RKO (cell line): ENCODE results near the gene INO80B.
"Not testable (repeated sequence)": the region's sequence is repeated elsewhere in the genome, so short reads cannot be mapped to it uniquely, and the experiment has no call there.

ENCODE experiments used
- DNase-seq: peaks from one replicate; pipeline ENCODE4 v3.0.0-alpha.2; 2016; ENCODE audit warnings: low spot score

Gene INO80B

DNA sequence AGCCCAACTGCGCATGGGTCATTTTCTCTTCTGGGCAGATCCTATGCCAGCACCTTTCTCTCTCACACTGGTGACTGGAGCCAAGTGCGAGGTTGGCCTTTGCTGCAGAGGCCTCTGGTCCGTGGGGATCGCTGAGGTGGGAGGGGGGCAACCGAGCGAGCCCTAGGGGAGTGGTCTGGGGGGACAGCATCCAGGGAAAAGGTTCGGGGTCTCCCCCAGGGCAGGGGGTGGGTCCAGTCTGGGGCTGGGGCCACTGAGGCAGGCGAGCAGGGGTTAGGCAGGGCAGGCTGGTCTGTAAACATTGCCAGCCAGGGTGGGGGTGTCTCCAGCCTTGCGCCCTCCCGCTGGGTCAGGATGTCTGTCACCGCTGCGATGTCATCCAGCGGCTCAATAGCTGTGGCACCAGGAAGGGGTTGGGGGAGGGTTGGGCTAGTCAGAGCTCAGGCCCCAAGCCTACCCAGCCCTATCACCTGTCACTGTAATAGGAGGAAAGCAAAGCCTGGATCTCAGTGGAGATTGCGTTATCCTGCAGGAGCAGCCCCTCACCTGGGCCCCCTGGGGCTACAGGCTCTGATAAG is 28.6 kb upstream of the INO80B start:
- DNase-seq, result no peak

DNA sequence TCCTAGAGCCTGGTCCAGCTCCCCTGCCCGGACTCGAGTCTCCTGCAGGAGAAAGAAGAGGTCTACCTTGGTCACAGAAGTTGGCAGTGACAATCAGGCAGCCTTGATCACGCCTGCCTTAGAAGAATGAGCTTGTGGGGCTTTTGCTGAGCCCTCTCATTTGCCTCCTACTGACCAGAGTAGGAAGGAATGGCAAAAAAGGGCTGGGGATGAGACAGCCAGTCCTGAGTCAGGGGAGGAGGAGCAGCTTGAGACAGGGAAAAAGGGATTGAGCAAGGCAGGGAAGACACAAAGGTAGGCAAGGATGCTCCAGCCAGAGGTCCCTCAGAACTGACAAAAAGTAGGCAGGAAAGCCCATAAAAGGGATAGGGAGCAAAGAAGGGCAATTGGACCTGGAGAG is 27.3 kb upstream of the INO80B start:
- DNase-seq, result peak; percentile 35

GRCh38 chr2:74428675-74429074 is 26.2 kb upstream of the INO80B start:
- DNase-seq, result no peak

GRCh38 chr2:74429487-74430451 is 25.1 kb upstream of the INO80B start:
- DNase-seq, result no peak

DNA sequence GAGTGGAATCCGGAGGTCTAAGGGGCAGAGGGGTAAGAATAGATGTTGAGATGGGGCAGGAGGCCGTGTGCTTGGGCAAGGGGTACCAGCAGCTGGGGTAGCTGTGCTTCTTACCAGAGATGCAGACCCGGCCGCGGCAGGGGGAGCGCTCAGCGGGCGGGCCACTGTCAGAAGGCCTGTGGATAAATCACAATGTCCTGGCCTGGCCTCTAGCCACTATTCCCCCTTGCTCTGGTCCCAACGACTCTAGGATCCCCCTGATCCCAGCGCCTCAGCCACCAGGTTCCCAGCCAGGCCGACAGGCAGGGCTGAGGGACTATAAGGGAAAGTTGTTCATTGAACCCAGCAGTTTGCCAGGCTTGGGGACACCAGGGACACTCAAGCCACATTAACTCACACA is 24.4 kb upstream of the INO80B start:
- DNase-seq, result no peak

GRCh38 chr2:74436111-74436805 is 18.6 kb upstream of the INO80B start:
- no peak for DNase-seq

DNA sequence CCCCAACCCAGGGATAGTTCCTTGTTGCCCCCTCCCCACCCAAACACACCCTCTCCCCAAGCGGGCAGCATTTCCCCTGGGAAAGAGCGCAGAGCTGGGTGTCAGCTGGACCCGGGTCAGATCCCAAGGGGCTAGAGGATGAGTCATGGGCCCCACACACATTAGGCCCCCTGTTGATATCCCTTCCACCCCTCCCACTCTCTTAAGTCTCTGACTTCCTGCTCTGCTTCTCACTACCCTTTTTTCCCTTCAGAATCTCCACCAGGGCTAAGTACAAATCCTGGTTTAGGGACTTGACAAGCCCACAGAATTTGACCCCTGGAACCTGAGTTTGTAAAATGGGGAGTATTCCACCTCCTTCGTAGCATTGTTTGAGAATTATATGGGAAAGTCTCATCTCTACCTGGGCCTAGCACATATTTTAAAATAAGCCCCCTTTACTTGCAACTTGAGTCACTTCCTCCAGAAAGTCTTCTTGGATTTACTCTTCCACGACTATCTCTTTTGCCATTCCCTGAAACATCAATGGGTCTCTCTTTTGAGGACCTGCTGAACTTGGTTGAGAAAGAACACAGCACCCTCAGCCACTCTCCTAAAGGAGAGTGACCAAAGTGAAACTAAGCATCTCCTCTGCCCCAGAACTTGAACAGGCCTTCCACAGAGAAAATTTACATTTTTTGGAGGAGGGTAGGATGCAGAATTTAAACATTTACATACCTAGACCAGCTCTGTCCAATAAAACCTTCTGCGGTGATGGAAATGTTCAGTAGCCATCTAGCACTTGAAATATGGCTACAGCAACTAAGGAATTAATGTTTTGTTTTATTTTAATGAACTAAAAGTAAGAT is 17.8 kb upstream of the INO80B start:
- no peak for DNase-seq

GRCh38 chr2:74438248-74438647 is 16.6 kb upstream of the INO80B start:
- DNase-seq, result no peak

GRCh38 chr2:74439373-74439772 is 15.5 kb upstream of the INO80B start:
- no peak for DNase-seq

DNA sequence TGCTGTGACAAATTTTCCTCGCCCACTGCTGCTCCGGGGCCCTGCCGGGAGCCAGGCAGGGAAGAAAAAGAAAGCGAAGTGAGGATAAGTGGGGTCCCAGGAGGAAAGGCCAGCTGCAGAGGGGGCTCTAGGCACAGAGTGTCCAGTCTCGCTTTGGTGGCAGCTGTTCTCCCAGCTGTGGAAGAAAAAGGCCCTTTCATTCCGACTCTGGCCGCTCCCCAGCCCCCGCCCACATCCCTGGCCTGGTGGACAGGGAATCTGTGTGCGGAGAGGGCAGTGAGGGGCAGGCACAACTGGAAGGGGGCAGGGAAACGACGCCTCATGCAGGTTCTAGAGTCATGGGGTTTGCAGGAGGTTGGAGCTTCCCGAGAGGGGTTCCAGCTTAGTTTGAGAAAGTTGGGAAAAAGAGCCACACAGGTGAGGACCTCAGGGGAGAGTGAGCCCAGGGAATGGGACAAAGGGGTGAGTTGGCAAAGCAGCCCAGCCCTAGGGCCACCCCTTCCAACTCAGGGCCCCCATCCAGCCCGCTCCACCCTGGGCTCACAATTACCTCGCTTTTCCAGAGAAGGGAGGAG is 15.0 kb upstream of the INO80B start:
- peak; percentile 45 for DNase-seq

DNA sequence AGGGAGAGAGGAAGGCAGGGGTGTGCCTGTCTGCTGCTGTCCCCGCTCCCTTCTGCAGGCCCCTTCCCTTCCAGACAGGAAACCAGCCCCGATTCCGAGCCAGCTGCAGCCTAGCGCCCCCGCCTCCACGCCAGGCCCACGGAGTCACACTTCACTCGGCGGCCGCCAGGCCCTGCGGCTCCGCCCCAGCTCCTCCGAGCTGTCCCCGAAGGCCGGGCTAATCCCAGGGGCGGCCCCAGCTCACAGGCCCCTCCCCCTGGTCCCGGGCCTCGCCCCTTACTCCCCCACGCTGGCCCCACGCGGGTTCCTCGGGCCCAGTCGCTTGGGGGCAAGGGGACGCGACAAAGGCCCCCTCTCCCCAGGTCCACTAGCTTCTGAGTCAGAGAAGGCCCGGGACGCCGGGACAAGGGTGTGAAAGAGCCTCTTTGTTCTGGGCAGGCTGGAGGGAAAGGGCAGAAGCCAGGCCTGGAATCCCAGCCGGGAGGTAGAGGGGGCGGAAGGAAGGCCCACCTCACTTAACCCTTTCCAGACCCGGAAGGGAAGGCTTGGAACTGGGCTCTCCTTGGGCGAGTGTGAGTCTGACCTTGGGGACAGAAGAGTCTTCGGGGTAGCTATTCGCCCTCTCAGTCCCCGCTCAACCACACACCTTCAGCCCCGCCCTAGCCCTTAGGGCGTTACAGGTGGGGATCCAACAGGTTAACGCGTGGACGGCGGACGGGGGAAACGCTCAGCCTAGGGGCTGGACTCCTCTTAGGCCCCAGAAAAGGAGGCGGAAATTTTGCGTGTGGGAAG is 14.3 kb upstream of the INO80B start:
- peak; percentile 89 for DNase-seq

DNA sequence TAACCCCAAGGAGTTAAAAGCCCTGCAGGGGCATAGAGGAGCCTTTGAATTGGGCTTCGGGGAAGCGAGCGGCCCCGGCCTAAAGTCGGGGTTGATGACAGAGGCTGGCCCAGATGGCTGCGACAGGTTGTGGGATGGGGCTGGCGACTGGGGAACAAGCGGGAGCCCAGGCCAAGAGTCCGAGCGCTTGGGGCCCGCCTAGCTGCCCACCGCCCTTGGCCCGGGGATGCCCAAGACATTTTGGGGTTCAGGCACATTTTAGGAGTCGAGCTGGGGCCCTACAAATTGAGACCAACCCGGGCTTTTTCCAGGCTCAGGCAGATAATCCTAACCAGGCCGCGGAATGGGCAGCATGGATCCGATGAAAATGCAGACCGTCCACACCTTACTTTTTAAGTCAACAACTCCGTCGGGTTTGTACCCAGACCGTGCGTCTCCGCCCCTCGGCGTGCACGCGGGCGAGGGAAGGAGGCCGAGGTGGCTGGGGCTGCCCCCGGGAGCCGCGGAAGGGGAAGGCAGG is 13.7 kb upstream of the INO80B start:
- peak; percentile 45 for DNase-seq

- peak; percentile 66 for DNase-seq
These were observed 13.0 kb upstream of the INO80B start, which contains the start of gene RTKN for GRCh38 chr2:74441690-74442482. TSS of gene RTKN (minus strand) at chr2:74441937. CDS start at chr2:74441816, 121 bp downstream.

- DNase-seq, result not testable (repeated sequence)
These were observed 12.2 kb upstream of the INO80B start for GRCh38 chr2:74442483-74443297.

- DNase-seq, result no peak
These were observed 10.2 kb upstream of the INO80B start for GRCh38 chr2:74444498-74445318.

- no peak for DNase-seq
These were observed 7.5 kb upstream of the INO80B start for GRCh38 chr2:74447230-74447999.

GRCh38 chr2:74448771-74449170 is 6.1 kb upstream of the INO80B start:
- DNase-seq, result no peak
